Retinal pigment epithelial cell (primary cell): Measurements from ENCODE around the gene FREM2.

Experiments
- DNase-seq: peaks from one replicate; pipeline ENCODE4 v3.0.0-alpha.2; 2010; ENCODE audit warnings: low read depth
- H3K4me3 ChIP-seq: 2 replicates; pipeline ENCODE4 v1.5.1; 2011; ENCODE audit warnings: mild to moderate bottlenecking, low read length, control low read depth, moderate library complexity
- TF ChIP-seq, protein P1 (sequence below): conservative IDR thresholded peaks from 2 replicates; pipeline ENCODE4 v1.5.1; 2011; ENCODE audit warnings: low read depth, low read length, control low read depth, inconsistent platforms

FREM2 gene

DNA sequence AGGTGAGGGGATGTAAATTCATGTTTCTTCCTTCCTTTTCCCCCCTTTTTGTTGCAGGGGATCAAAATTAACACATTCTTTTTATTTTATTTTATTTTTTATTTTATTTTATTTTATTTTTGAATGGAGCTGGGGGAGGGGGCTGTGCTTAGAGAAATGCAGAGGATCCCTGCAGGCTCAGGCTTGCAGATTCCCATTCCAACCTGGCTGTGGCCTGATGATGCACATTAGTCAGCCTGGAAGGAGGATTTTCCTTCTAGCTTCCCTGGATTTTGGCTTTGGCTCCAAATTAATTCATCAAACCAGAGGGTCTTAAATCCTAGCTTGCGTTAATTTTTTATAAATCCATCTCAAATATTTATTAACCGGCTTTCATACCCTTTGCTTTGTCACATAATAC lies 67.0 kb downstream of the FREM2 start:
- TF ChIP-seq, protein P1, sequence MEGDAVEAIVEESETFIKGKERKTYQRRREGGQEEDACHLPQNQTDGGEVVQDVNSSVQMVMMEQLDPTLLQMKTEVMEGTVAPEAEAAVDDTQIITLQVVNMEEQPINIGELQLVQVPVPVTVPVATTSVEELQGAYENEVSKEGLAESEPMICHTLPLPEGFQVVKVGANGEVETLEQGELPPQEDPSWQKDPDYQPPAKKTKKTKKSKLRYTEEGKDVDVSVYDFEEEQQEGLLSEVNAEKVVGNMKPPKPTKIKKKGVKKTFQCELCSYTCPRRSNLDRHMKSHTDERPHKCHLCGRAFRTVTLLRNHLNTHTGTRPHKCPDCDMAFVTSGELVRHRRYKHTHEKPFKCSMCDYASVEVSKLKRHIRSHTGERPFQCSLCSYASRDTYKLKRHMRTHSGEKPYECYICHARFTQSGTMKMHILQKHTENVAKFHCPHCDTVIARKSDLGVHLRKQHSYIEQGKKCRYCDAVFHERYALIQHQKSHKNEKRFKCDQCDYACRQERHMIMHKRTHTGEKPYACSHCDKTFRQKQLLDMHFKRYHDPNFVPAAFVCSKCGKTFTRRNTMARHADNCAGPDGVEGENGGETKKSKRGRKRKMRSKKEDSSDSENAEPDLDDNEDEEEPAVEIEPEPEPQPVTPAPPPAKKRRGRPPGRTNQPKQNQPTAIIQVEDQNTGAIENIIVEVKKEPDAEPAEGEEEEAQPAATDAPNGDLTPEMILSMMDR = no peak
- no peak for DNase-seq
- H3K4me3 ChIP-seq = no peak overlapping the region

DNA sequence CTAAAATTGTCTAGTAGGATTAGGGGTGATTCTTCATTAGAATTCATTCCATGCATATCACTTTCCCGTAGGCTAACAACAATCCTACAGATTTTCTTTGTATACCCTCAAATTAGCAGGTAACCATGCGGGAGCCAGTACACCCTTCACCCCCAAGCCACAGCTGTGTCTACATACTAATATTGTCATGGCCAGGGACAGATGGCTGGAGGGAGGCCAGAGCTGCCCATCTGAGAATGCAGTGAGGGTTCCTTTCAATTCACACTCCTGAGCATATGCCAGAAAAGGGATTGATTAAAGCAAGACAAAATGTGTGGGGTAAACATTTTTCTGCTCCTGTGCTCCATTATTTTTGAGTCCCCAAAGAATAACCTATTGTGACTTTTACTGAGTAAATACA lies 68.9 kb downstream of the FREM2 start:
- DNase-seq = no peak
- H3K4me3 ChIP-seq = no peak overlapping the region
- TF ChIP-seq, protein P1 = no peak

DNA sequence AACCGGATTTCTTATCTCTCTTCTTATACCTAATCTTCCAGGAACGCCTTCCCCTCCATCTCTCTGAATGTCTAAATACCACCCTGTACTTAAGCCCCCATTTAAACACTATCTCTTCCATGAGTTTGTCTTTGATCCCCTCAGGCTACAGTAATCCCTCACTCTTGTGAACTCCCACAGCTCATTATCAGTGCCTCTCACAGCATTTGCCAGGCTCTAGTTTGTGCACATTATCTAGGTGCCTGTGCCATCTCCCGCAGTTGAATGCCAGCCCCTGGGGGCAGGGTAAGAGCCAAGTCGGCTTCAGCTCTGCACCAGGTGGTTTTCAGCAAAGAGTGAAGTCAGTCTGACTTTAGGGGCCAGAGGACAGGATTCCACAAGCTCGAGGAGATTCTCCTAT lies 71.4 kb downstream of the FREM2 start:
- TF ChIP-seq, protein P1 = no peak
- no peak overlapping the region for H3K4me3 ChIP-seq
- DNase-seq = no peak

DNA sequence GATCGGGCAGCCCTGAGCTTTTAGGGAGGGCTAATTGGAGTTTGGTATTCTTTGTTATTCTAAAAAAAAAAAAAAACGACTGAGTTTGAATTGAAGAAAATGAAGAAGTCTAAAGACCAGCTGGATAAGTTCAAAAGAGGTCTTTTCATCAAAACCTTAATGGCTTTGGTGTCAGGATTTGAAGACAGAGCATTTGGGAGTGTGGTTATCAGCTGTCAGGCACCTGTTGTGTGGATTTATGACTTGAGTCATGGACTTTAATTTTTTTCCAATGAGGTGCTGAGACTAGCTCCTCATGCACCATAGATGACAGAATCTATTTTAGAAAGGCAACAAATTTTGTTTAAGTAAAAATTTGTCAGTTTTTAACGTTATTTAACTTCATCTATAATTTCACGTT lies 72.5 kb downstream of the FREM2 start:
- H3K4me3 ChIP-seq = no peak overlapping the region
- no peak for DNase-seq
- TF ChIP-seq, protein P1 = no peak

DNA sequence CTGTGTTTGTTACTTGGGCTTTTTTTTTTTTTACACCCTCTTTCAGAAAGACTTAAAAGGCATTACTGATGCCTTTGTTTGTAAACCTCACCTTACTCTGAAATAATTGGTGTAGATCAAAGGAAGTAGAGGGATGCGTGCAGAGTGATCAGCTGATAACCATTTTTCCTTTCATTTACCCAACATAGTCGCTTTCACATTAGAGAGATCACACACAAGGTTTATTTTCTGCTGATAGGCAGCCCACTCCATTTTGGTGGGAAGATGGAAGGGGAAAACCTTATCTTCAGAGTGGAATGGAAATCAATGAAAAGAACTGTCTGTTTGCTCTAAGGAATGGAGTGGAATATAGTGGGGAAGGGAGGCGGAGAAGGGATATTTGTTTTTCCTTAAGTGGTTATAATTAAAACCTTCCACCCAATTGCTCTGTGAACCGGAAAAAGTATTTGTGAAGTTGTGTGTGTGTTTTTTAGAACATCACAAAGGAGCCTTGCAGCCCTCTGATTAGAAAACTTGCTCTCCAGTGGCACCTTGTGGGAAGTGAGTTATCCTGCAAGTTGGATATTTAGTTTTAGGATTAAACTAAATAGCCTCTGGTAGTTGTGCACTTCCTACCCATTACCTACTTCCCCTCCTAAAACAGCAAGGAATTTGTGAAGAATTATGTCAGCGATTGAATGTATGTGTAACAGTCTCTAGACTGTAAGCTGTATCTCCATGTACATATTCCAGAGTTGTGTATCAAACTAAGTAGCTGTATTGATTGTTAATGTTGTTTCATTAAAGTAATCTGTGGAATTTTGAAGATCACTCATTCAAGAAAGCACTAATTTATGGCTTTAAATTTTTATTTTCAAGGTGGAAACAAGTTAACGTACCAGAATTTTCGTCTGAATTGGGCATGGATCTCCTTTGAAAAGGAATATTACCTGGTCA lies 76.8 kb downstream of the FREM2 start:
- H3K4me3 ChIP-seq = no peak overlapping the region
- TF ChIP-seq, protein P1 = peak; percentile 76
- DNase-seq = no peak

DNA sequence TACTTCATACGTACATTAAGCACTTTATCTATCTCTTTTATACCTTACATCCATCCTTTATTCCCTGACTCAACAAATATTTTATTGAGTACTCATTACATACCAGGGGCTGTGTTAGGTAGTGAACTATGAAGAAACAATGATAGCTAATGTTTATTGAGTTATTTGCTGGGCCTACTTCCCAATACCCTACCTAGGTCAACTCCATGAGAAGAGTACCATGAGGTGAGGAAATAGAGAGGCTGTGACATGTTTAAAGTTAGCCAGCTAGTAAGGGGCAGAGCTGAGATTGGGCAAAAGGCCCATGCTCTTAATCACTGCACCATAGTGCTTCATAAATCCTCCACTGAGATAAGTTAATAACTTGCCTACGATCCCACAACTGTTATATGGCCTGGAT lies 79.9 kb downstream of the FREM2 start:
- TF ChIP-seq, protein P1 = no peak
- DNase-seq = no peak
- H3K4me3 ChIP-seq = no peak overlapping the region
